Raji (cell line): Measurements from ENCODE around the gene BARX1.

Experiments used
- POLR2A ChIP-seq: IDR thresholded peaks from 2 replicates; pipeline ENCODE4 v1.6.1; 2011; ENCODE audit warnings: low read depth, low read length, control low read depth; ENCODE audit not compliant: insufficient read depth

The BARX1 gene

DNA sequence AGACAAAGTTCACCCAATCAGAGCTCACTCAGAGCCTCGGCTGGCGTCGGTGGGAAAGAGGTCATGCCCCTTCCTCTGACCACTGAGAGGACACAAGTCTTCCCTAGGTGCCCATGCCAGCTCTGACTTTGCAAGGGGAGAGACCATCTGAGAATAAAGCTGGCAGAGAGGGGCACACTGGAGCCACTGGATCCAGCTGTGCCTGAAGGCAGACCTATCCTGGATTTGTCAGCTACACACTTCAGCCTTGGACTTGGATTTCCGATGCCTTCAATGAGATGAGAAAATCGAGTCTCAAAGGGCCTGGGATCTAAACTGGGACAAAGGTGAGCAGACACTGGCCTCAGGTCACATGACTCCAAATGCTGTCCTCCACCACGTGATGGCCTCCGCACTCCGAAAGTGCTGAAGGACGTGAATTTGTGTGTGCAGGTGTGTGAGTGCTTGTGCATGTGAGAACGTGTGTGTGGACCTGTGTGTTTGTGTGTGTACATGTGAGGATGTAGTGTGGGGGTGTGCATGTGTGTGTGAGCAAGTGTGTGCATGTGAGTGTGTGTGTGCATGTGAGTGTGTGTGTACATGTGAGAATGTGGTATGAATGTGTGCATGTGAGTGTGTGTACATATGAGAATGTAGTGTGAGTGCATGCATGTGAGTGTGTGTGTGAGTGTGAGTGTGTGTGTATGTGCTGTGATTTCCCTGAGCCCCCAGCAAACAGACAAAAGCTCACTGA lies 37.9 kb downstream of the BARX1 start:
- no peak for TF ChIP-seq POLR2A

DNA sequence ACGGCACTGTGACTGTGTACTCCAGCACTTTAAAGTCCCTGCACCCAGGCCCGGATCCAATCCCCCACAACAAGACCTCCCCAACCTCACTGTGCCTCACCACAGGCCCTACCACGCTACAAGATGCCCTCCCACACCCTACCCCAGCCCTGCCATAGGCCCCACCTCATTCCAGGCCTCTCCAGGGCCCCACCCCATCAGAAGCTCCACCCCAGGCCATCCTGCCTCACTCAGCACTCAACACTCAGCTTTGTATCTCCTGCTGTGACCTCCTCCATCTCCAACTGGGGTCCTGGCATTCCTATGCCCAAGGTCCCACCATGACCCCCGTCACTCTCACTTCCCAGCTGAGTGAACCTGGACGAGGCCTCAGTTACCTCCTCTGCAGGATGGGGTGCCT lies 38.8 kb downstream of the BARX1 start:
- no peak for TF ChIP-seq POLR2A

GRCh38 chr9:93911801-93912554 lies 43.2 kb downstream of the BARX1 start:
- TF ChIP-seq POLR2A, result no peak

DNA sequence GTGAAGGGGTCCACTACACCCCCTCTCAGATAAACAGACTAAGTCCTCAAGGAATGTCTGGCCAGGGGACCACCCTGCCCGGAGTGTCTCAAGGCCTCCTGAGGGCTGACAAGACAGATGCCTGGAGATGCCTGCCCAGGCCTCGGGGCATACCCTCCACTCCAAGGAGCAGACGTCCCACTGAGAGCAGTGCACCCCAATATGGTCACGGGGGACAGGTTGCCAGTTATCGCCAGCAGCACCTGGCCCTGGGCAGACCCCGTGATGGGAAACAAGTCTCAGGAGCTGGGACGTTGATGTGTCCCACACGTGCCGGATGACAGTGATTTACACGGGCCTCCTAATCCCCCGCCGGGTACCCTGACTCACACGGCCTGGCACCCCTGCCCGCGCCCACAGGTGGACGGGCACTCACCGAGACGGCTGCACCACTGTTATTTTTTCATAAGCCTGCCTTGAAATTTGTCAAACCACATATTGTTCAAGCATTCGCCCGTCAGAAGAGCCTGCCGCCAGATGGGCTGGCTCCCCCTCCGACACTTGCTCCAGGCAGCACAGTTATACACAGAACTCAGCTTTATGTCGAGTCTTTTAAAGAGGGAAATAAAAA lies 43.9 kb downstream of the BARX1 start:
- TF ChIP-seq POLR2A, result no peak

GRCh38 chr9:93910598-93910997 lies 44.6 kb downstream of the BARX1 start:
- no peak for TF ChIP-seq POLR2A

DNA sequence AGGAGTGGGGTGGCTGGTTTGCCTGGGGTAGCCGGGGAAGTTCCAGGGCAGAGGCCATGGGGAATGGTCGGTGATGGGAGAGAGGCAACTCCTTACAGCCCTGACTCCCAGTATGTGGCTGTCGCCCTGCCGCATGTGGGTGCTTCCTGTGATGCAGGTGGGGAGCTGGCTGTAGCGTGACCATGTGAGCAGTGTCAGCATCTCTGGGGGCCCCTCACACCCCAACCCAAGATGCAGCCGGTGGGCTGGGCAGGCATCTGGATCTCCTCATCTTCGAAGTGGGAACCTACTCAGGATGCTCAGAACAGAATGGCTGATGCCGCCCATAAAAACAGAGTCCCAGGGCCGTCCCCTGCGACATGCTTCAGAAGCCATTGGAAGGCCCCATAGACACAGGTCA lies 45.0 kb downstream of the BARX1 start:
- TF ChIP-seq POLR2A, result no peak

GRCh38 chr9:93909242-93909616 lies 45.9 kb downstream of the BARX1 start:
- no peak for TF ChIP-seq POLR2A

- no peak for TF ChIP-seq POLR2A
Observed at GRCh38 chr9:93908591-93909241, 46.4 kb downstream of the BARX1 start.

GRCh38 chr9:93907551-93908199 lies 47.5 kb downstream of the BARX1 start:
- TF ChIP-seq POLR2A, result no peak

GRCh38 chr9:93906195-93906880 lies 48.8 kb downstream of the BARX1 start:
- TF ChIP-seq POLR2A, result no peak

DNA sequence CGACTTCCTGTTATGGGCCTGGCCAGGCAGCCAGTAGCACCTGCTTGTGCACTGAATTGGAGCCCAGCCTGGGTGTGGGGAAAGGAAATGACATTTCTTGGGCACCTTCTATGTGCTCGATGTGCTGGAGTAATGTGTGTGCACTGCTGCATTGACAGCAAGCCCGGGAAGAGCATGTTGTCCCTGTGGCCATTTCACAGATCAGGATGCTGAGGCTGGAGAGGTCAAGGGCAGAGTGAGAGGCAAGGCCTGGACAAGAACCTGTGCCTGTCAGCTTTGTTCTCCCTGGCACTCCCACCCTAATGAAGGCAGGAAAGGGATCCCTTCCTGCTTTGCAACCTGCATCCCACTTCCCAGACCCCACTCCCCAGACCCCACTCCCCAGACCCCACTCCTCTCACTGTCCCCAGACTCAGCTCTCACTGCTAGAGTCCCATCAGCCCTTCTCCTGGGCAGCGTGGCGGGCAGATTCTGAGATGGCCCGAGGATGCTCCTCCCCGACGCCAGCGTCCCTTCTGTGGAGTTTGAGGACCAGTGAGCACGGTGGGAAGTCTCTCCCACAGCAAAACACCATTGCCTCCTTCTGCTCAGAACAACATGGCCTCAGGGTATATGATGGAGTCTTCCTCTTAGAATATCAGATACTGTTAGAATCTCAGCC lies 49.6 kb downstream of the BARX1 start:
- TF ChIP-seq POLR2A, result no peak

DNA sequence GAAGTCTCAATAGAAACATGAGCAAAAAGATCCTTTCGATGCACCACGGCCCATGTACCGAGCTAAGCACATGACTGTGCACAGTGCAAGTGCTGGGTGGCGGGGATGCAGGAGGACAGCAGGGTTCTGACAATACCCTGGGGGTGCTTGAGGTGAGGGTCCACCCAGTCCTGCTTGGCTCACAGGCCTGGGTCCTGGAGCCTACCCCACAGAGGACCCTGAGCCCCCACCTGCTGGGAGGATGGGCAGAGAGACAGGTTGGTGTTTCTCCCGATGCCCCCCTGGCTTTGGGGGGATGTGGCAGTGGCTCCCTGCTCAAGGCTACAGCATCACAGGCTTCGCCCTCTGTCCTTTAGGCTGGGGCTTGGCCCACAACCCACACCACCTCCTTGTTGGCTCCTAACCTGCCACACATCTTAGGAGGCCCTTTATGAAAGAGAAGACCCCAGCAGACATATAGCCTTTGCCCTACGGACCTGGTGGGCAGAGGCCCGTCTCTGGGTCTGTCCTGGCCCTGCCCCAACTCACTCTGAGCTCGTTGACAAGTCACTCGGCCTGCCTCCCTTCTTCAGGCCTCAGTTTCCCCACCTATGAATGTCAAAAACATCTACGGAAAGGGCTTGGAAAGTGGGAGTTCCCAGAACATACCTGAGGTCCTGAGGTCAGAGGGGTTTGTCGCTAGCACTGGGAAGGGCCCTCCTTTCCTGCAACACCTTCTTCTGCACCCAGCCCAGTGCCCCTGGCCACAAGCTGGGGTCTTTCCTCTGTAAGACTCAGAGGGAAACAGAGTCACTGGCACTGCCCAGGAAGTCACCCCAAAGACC lies 50.3 kb downstream of the BARX1 start:
- no peak for TF ChIP-seq POLR2A
